HepG2 (cell line): ENCODE measurements around the gene MRI1.

Source experiments
- CTCF ChIP-seq: sonication (generic); formaldehyde crosslinking; IDR thresholded peaks from 2 replicates; pipeline ENCODE4 v1.5.0; 2020; ENCODE audit warnings: mild to moderate bottlenecking, missing genetic modification reagents, moderate library complexity
- REST ChIP-seq, 2 experiments: IDR thresholded peaks; 2 replicates each; pipeline ENCODE4 v1.6.1; 2011 to 2012; ENCODE audit warnings: low read length in 2 of 2, borderline replicate concordance in 1 of 2, low read depth in 1 of 2, mild to moderate bottlenecking in 1 of 2, moderate library complexity in 1 of 2
- SAFB2 ChIP-seq: sonication (generic); formaldehyde crosslinking; IDR thresholded peaks from 2 replicates; pipeline ENCODE4 v1.5.1; 2020; ENCODE audit warnings: missing genetic modification reagents, low read depth, mild to moderate bottlenecking, borderline replicate concordance

GRCh38 chr19:13778398-13778797 is 14.1 kb downstream of the MRI1 start:
- TF ChIP-seq SAFB2 (CRISPR knock-in tag): no peak
- no peak for TF ChIP-seq REST (IDR thresholded peaks at IDR 0.05; ENCODE audit: borderline replicate concordance in 1 of 2, low read depth in 1 of 2, low read length in 2 of 2)
- no peak for TF ChIP-seq CTCF
